K562 (cell line): Measurements from ENCODE around the gene HLTF. TPM values are rescaled to one million over a fixed set of nuclear protein-coding genes. Genes with fewer than 3 reads are reported as not detected.

Experiments
- ATAC-seq: fragments of 200-7000 bp; cut with Tn5 transposase; 3 replicates; pipeline ENCODE4 v1.9.1; 2020; ENCODE audit warnings: moderate library complexity
- BruUV-seq: library from RNA; stranded (reverse); fragments of 400-500 nt; replicated peaks from 2 replicates; lab custom pipeline; 2021; lab: Mats Ljungman, UMichigan
- CTCF ChIA-PET: fragments of 300-600 bp; formaldehyde crosslinking; extraction: SDS; loops from one replicate; lab custom pipeline; 2021; ENCODE audit warnings: low intra/inter-chr PET ratio; lab: Yijun Ruan, JAX
- POLR2A ChIA-PET: fragments of 300-600, 350-650 bp; sonication (Branson Sonifier 250); formaldehyde crosslinking; extraction: SDS; loops from one replicate; lab custom pipeline; 2021; ENCODE audit warnings: antibody characterized with exemption, inconsistent platforms; lab: Yijun Ruan, JAX
- DNase-seq, 4 experiments: peaks; one replicate each; pipeline versions ENCODE4 v3.0.0 to v3.0.0-alpha.2; 2011 to 2018; ENCODE audit warnings: low spot score in 3 of 4, mixed read lengths in 3 of 4; ENCODE audit errors: extremely low read depth in 1 of 4
- FAIRE-seq: peaks from 2 replicates; lab custom pipeline; 2011; peaks lifted over from hg19 to GRCh38; lab: Jason Lieb, UNC
- H2AFZ ChIP-seq: 2 replicates; pipeline ENCODE4 v1.6.0; 2011; ENCODE audit warnings: low read depth, low read length, control low read depth, inconsistent platforms
- H3K27ac ChIP-seq: fragments of 200-600 bp; 3 replicates; pipeline ENCODE4 v1.8.0; 2011; ENCODE audit warnings: low read depth, mild to moderate bottlenecking, control low read depth, inconsistent platforms, low read length, moderate library complexity, mixed read lengths; ENCODE audit errors: extremely low read depth
- H3K27me3 ChIP-seq, 2 experiments: fragments of 300-600 bp in 1 of 2; 2 replicates in 1 of 2; 3 replicates in 1 of 2; pipeline versions ENCODE4 v1.6.0 to v1.8.0; 2011; ENCODE audit warnings: inconsistent platforms in 2 of 2, low read length in 2 of 2, mild to moderate bottlenecking in 1 of 2, mixed read lengths in 1 of 2, moderate library complexity in 1 of 2; ENCODE audit not compliant: control insufficient read depth in 2 of 2, insufficient read depth in 2 of 2
- H3K36me3 ChIP-seq: fragments of 300-600 bp; 3 replicates; pipeline ENCODE4 v1.8.0; 2011; ENCODE audit warnings: mild to moderate bottlenecking, low read length, inconsistent platforms; ENCODE audit not compliant: control insufficient read depth, insufficient read depth
- H3K4me1 ChIP-seq, 2 experiments: fragments of 200-600 bp in 1 of 2; replicated peaks in 1 of 2; 2 replicates in 1 of 2; 3 replicates in 1 of 2; pipeline versions ENCODE4 v1.5.1 to v1.8.0; 2011; ENCODE audit warnings: inconsistent platforms in 2 of 2, low read length in 2 of 2, mild to moderate bottlenecking in 1 of 2, mixed read lengths in 1 of 2, moderate library complexity in 1 of 2; ENCODE audit not compliant: control insufficient read depth in 2 of 2, insufficient read depth in 2 of 2
- H3K4me2 ChIP-seq: 2 replicates; pipeline ENCODE4 v1.6.1; 2011; ENCODE audit warnings: low read length, control low read depth, inconsistent platforms, mixed read lengths; ENCODE audit not compliant: insufficient read depth
- H3K4me3 ChIP-seq: fragments of 200-600 bp; sonication (generic), shearing (Covaris generic); 2 replicates; pipeline ENCODE4 v1.5.1; 2016; ENCODE audit warnings: control low read depth, inconsistent platforms
- H3K79me2 ChIP-seq: fragments of 200-600 bp; 3 replicates; pipeline ENCODE4 v1.8.0; 2011; ENCODE audit warnings: low read length, inconsistent platforms; ENCODE audit not compliant: control insufficient read depth, insufficient read depth
- H3K9ac ChIP-seq, 2 experiments: 2 replicates each; pipeline versions ENCODE4 v1.6.0 to v1.6.1; 2011; ENCODE audit warnings: low read depth in 2 of 2, low read length in 2 of 2, control low read depth in 1 of 2, inconsistent platforms in 1 of 2, mild to moderate bottlenecking in 1 of 2, mixed read lengths in 1 of 2; ENCODE audit not compliant: insufficient read depth in 1 of 2
- H3K9me1 ChIP-seq: one replicate; pipeline ENCODE4 v1.6.0; 2011; ENCODE audit warnings: inconsistent platforms, mild to moderate bottlenecking, low read length, moderate library complexity; ENCODE audit not compliant: control insufficient read depth, insufficient read depth
- H3K9me3 ChIP-seq: replicated peaks from 2 replicates; pipeline ENCODE4 v1.5.1; 2011; ENCODE audit warnings: low read depth, low read length, inconsistent platforms; ENCODE audit not compliant: control insufficient read depth, insufficient read depth
- H4K20me1 ChIP-seq: replicated peaks from 2 replicates; pipeline ENCODE4 v1.6.1; 2011; ENCODE audit warnings: low read length, inconsistent platforms, mixed read lengths; ENCODE audit not compliant: control insufficient read depth, insufficient read depth
- CCAR2 ChIP-seq: fragments of 200-400 bp; formaldehyde crosslinking; IDR thresholded peaks from 2 replicates; pipeline ENCODE4 v1.6.1; 2017; ENCODE audit warnings: mild to moderate bottlenecking, low read depth, low read length
- ELF1 ChIP-seq: fragments of 200-800 bp; sonication (Bioruptor generic); IDR thresholded peaks from 2 replicates; pipeline ENCODE4 v1.6.1; 2016; ENCODE audit warnings: missing genetic modification characterization, missing compliant biosample characterization
- LCOR ChIP-seq: sonication (generic); formaldehyde crosslinking; IDR thresholded peaks from 2 replicates; pipeline ENCODE4 v1.8.0; 2022; ENCODE audit warnings: mild to moderate bottlenecking, missing genetic modification reagents
- MBD1 ChIP-seq: fragments of 250-450 bp; sonication (Bioruptor Pico); IDR thresholded peaks from 2 replicates; pipeline ENCODE4 v1.8.0; 2022; ENCODE audit warnings: inconsistent platforms
- NEUROD1 ChIP-seq: fragments of 150-350 bp; IDR thresholded peaks from 2 replicates; pipeline ENCODE4 v1.6.1; 2014; ENCODE audit warnings: borderline replicate concordance, low read length, low read depth; ENCODE audit not compliant: partially characterized antibody
- NFIC ChIP-seq: fragments of 450-650 bp; IDR thresholded peaks from 2 replicates; pipeline ENCODE4 v1.6.1; 2017; ENCODE audit warnings: mild to moderate bottlenecking, inconsistent platforms
- NUFIP1 ChIP-seq: fragments of 450-650 bp; IDR thresholded peaks from 2 replicates; pipeline ENCODE4 v1.6.1; 2018; ENCODE audit not compliant: partially characterized antibody
- SRF ChIP-seq, 2 experiments: fragments of 250-450, 450-650 bp in 1 of 2; sonication (Bioruptor Pico) in 1 of 2; sonication (generic) in 1 of 2; formaldehyde crosslinking; IDR thresholded peaks; 2 replicates each; pipeline versions ENCODE4 v1.5.0 to v1.5.1; 2020 to 2022; ENCODE audit warnings: mild to moderate bottlenecking in 1 of 2, missing genetic modification reagents in 1 of 2
- WGBS: fragments of 100-300 bp; shearing (Covaris generic); methylation state at CpG from one replicate; pipeline ENCODE4 v1.1.6; 2016; ENCODE audit warnings: low coverage, mixed read lengths; ENCODE audit not compliant: insufficient coverage; ENCODE audit errors: missing lambda C conversion rate; 5-methylcytosine and 5-hydroxymethylcytosine counted together
- in situ Hi-C: fragments of 300-500 bp; cut with MboI; formaldehyde crosslinking; loops from 4 replicates; pipeline ENCODE4 v1.15.0; 2018; ENCODE audit warnings: inconsistent platforms, mixed read lengths
- intact Hi-C: fragments of 100-400 bp; cut with micrococcal nuclease; formaldehyde crosslinking; loops from 2 replicates; pipeline ENCODE4 v1.14.2; 2022
- polyA plus RNA-seq, 8 experiments: library from polyadenylated mRNA; depleted of rRNA in 4 of 8; stranded (reverse) in 5 of 8; unstranded in 3 of 8; fragments of >200 nt; fragmentation: Nextera tagmentation in 2 of 8; fragmentation: Illumina TruSeq in 1 of 8; extraction: Ambion mirVana in 2 of 8; extraction: Trizol in 1 of 8; gene quantifications; 2 replicates each; pipeline versions ENCODE4 v1.2.1 to v1.2.3, GENCODE V29; 2011 to 2014; ENCODE audit warnings: inconsistent platforms in 1 of 8, missing spikeins in 1 of 8
- total RNA-seq, 7 experiments: library from RNA; depleted of rRNA in 6 of 7; stranded (reverse); fragments of >200 nt in 6 of 7; fragmentation: Illumina TruSeq in 2 of 7; extraction: Trizol in 2 of 7; gene quantifications; 2 replicates each; pipeline versions ENCODE4 v1.2.1 to v1.2.3, GENCODE V29; 2011 to 2021; ENCODE audit warnings: low replicate concordance in 1 of 7
- TF ChIP-seq, protein P1 (sequence below): sonication (generic); formaldehyde crosslinking; IDR thresholded peaks from 2 replicates; pipeline ENCODE4 v1.8.0; 2023; ENCODE audit warnings: missing genetic modification reagents, mild to moderate bottlenecking, borderline replicate concordance
- TF ChIP-seq, protein P2 (sequence below): fragments of 450-650 bp; formaldehyde crosslinking; IDR thresholded peaks from 2 replicates; pipeline ENCODE4 v1.4.0; 2020; ENCODE audit warnings: mild to moderate bottlenecking, moderate library complexity

Gene HLTF
- total and polyA plus RNA-seq, 9 of the 15 experiments (the other 6 are each of a cell fraction or from before 2014, with no cell fraction given) = 35.1 to 82.4 (median 50.4) TPM

DNA sequence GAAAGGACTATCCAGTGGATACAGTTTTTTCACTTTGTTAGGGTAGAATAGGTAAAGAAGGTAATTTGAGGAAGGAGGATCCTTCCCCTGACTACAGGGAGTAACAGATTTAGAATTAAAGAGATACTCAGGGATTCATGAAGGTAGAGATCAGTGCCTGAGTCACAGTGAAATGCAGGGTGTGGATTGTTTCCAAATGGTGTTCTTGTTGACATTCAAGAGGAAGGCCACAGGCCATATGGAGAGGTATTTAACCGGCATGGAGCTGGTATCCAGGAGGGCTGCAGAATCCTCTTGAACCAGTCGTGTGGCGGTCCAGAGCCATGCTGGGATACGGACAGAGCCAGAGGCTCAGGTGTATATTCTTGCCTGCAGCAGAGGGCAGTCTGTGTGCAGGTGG lies 66.8 kb downstream of the HLTF start (continued):
- TF ChIP-seq NFIC (no peak), CCAR2 (no peak), LCOR (CRISPR knock-in tag) (no peak)

GRCh38 chr3:149018247-149018646 lies 68.1 kb downstream of the HLTF start:
- H3K36me3 ChIP-seq = peaks cover 7% of the 10 kb centered on the region; the same call in 1 of the 3 replicates
- no peaks in the 10 kb centered on the region for H3K9me1 ChIP-seq
- intact Hi-C loops = no loop called here
- no peak overlapping the region for H3K9ac ChIP-seq
- H3K4me3 ChIP-seq = no peak overlapping the region
- H4K20me1 ChIP-seq = no peaks in the 10 kb centered on the region
- H3K4me2 ChIP-seq = no peak overlapping the region
- no TSS peak for BruUV-seq
- H3K27me3 ChIP-seq = no peaks in the 10 kb centered on the region
- FAIRE-seq (no peak), ATAC-seq (no peak), DNase-seq (no peak)
- 91% methylated on average over 1 of the region's 1 CpG for WGBS
- H3K9me3 ChIP-seq = no peaks in the 10 kb centered on the region
- no peak overlapping the region for H3K27ac ChIP-seq
- CTCF ChIA-PET = no interaction called here
- H3K79me2 ChIP-seq = no peaks in the 10 kb centered on the region
- POLR2A ChIA-PET = interaction anchor here (1.2 kb wide), 1 partner anchor 11 kb away, joined by 3 read pairs; no protein-coding TSS in a partner anchor
- in situ Hi-C loops = no loop called here
- no peak overlapping the region for H2AFZ ChIP-seq
- TF ChIP-seq, protein P1, sequence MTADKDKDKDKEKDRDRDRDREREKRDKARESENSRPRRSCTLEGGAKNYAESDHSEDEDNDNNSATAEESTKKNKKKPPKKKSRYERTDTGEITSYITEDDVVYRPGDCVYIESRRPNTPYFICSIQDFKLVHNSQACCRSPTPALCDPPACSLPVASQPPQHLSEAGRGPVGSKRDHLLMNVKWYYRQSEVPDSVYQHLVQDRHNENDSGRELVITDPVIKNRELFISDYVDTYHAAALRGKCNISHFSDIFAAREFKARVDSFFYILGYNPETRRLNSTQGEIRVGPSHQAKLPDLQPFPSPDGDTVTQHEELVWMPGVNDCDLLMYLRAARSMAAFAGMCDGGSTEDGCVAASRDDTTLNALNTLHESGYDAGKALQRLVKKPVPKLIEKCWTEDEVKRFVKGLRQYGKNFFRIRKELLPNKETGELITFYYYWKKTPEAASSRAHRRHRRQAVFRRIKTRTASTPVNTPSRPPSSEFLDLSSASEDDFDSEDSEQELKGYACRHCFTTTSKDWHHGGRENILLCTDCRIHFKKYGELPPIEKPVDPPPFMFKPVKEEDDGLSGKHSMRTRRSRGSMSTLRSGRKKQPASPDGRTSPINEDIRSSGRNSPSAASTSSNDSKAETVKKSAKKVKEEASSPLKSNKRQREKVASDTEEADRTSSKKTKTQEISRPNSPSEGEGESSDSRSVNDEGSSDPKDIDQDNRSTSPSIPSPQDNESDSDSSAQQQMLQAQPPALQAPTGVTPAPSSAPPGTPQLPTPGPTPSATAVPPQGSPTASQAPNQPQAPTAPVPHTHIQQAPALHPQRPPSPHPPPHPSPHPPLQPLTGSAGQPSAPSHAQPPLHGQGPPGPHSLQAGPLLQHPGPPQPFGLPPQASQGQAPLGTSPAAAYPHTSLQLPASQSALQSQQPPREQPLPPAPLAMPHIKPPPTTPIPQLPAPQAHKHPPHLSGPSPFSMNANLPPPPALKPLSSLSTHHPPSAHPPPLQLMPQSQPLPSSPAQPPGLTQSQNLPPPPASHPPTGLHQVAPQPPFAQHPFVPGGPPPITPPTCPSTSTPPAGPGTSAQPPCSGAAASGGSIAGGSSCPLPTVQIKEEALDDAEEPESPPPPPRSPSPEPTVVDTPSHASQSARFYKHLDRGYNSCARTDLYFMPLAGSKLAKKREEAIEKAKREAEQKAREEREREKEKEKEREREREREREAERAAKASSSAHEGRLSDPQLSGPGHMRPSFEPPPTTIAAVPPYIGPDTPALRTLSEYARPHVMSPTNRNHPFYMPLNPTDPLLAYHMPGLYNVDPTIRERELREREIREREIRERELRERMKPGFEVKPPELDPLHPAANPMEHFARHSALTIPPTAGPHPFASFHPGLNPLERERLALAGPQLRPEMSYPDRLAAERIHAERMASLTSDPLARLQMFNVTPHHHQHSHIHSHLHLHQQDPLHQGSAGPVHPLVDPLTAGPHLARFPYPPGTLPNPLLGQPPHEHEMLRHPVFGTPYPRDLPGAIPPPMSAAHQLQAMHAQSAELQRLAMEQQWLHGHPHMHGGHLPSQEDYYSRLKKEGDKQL (CRISPR knock-in tag) = no peak
- no peak for TF ChIP-seq SRF (CRISPR knock-in tag; IDR thresholded peaks at IDR 0.05)
- TF ChIP-seq, protein P2, sequence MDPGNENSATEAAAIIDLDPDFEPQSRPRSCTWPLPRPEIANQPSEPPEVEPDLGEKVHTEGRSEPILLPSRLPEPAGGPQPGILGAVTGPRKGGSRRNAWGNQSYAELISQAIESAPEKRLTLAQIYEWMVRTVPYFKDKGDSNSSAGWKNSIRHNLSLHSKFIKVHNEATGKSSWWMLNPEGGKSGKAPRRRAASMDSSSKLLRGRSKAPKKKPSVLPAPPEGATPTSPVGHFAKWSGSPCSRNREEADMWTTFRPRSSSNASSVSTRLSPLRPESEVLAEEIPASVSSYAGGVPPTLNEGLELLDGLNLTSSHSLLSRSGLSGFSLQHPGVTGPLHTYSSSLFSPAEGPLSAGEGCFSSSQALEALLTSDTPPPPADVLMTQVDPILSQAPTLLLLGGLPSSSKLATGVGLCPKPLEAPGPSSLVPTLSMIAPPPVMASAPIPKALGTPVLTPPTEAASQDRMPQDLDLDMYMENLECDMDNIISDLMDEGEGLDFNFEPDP (CRISPR knock-in tag) = no peak
- no peak for TF ChIP-seq NUFIP1
- no peak for TF ChIP-seq MBD1 (CRISPR knock-in tag)
- TF ChIP-seq ELF1 (tag) = no peak
- TF ChIP-seq NEUROD1 = no peak
- no peaks in the 10 kb centered on the region; a peak in 1 of 5 replicates for H3K4me1 ChIP-seq
